GM21528 (cell line): ENCODE data around the gene ARL15.

Experiments
- ATAC-seq: cut with Tn5 transposase; IDR thresholded peaks from one replicate; pipeline ENCODE4 v1.9.1; 2021; ENCODE audit warnings: mild to moderate bottlenecking, moderate library complexity; ENCODE audit not compliant: unreplicated experiment, low FRiP score

The ARL15 gene

GRCh38 chr5:54108136-54108535 is 202.2 kb downstream of the ARL15 start:
- ATAC-seq, result no peak

- ATAC-seq, result no peak
Measured at GRCh38 chr5:54103871-54104270, 206.5 kb downstream of the ARL15 start.

- ATAC-seq, result no peak
Measured at GRCh38 chr5:54098267-54098666, 212.1 kb downstream of the ARL15 start.

- no peak for ATAC-seq
Measured at GRCh38 chr5:54095969-54096368, 214.4 kb downstream of the ARL15 start.

- no peak for ATAC-seq
Measured at GRCh38 chr5:54094706-54095105, 215.7 kb downstream of the ARL15 start.

GRCh38 chr5:54093861-54094260 is 216.5 kb downstream of the ARL15 start:
- ATAC-seq, result no peak

- no peak for ATAC-seq
Measured at GRCh38 chr5:54093081-54093492, 217.3 kb downstream of the ARL15 start.

- no peak for ATAC-seq
Measured at GRCh38 chr5:54091307-54092130, 218.9 kb downstream of the ARL15 start.

- ATAC-seq, result no peak
Measured at GRCh38 chr5:54090495-54091120, 219.8 kb downstream of the ARL15 start.

- ATAC-seq, result no peak
Measured at GRCh38 chr5:54088081-54088480, 222.3 kb downstream of the ARL15 start.

- ATAC-seq, result no peak
Measured at GRCh38 chr5:54087436-54087835, 222.9 kb downstream of the ARL15 start.

GRCh38 chr5:54086191-54086590 is 224.2 kb downstream of the ARL15 start:
- ATAC-seq, result no peak

GRCh38 chr5:54084696-54085095 is 225.7 kb downstream of the ARL15 start:
- no peak for ATAC-seq

GRCh38 chr5:54083851-54084250 is 226.5 kb downstream of the ARL15 start:
- no peak for ATAC-seq

- no peak for ATAC-seq
Measured at GRCh38 chr5:54083245-54083644, 227.1 kb downstream of the ARL15 start.

GRCh38 chr5:54081415-54081814 is 229.0 kb downstream of the ARL15 start:
- no peak for ATAC-seq

GRCh38 chr5:54080831-54081230 is 229.5 kb downstream of the ARL15 start:
- no peak for ATAC-seq

- no peak for ATAC-seq
Measured at GRCh38 chr5:54073735-54074134, 236.6 kb downstream of the ARL15 start.

GRCh38 chr5:54073131-54073530 is 237.2 kb downstream of the ARL15 start:
- no peak for ATAC-seq

GRCh38 chr5:54066433-54066832 is 243.9 kb downstream of the ARL15 start:
- no peak for ATAC-seq

- no peak for ATAC-seq
Measured at GRCh38 chr5:54063817-54064216, 246.6 kb downstream of the ARL15 start.

- ATAC-seq, result no peak
Measured at GRCh38 chr5:54062958-54063357, 247.4 kb downstream of the ARL15 start.
